Adrenal gland (tissue), 12 donors: ENCODE data around the gene TMEM250. TPM values are rescaled to one million over a fixed set of nuclear protein-coding genes. Genes with fewer than 3 reads are reported as not detected.

ENCODE experiments used
- DNase-seq, 7 donors: peaks; one replicate each; pipeline ENCODE4 v3.0.0-alpha.2; 2019 to 2020
- H3K27ac ChIP-seq, 5 donors: fragments of 200-600 bp; sonication (generic) in 4 of 5; 1 replicate in 3 of 5; 2 replicates in 2 of 5; pipeline versions ENCODE4 v1.5.1 to v1.8.0; 2016 to 2020; ENCODE audit warnings: mild to moderate bottlenecking in 1 of 5
- H3K27me3 ChIP-seq: fragments of 200-600 bp; 2 replicates; pipeline ENCODE4 v1.8.0; 2021
- H3K36me3 ChIP-seq, 2 donors: fragments of 200-600 bp; replicated peaks in 1 of 2; 1 replicate in 1 of 2; 2 replicates in 1 of 2; pipeline versions ENCODE4 v1.5.1 to v1.8.0; 2018 to 2022
- H3K4me1 ChIP-seq, 2 donors: fragments of 200-600 bp; replicated peaks in 1 of 2; 1 replicate in 1 of 2; 2 replicates in 1 of 2; pipeline versions ENCODE4 v1.5.1 to v1.8.0; 2018 to 2021
- H3K4me3 ChIP-seq, 4 donors: fragments of 200-600 bp; sonication (generic) in 3 of 4; one replicate each; pipeline ENCODE4 v1.5.1; 2016 to 2018
- H3K9me3 ChIP-seq, 3 donors: fragments of 200-600 bp; sonication (generic) in 1 of 3; replicated peaks in 1 of 3; 1 replicate in 2 of 3; 2 replicates in 1 of 3; pipeline versions ENCODE4 v1.5.1 to v1.8.0; 2016 to 2021
- POLR2A ChIP-seq, 2 donors: fragments of 450-650 bp; IDR thresholded peaks; one replicate each; pipeline ENCODE4 v1.6.1; 2017; ENCODE audit warnings: antibody characterized with exemption in 2 of 2, mild to moderate bottlenecking in 2 of 2, moderate library complexity in 1 of 2
- WGBS, 4 donors: extraction: QIAGEN DNeasy Blood & Tissue Kit in 2 of 4; methylation state at CpG; one replicate each; pipeline versions ENCODE4 v1.1.5 to v1.1.7; 2013 to 2017; 5-methylcytosine and 5-hydroxymethylcytosine counted together
- intact Hi-C, 2 donors: fragments of 100-400 bp; cut with DNase I; formaldehyde crosslinking; loops; one replicate each; pipeline versions ENCODE4 v1.14.1 to v1.15.0; 2022 to 2023
- polyA plus RNA-seq, 3 donors: library from polyadenylated mRNA; stranded (reverse); fragments of 200-250 nt in 2 of 3; fragments of 350-450 nt in 1 of 3; fragmentation: Illumina TruSeq in 1 of 3; extraction: RNeasy Lipid Tissue Mini Kit (QIAGEN cat#74804) in 1 of 3; gene quantifications; one replicate each; pipeline ENCODE4 v1.2.3, GENCODE V29; 2013 to 2014
- total RNA-seq, 9 donors: library from RNA; depleted of rRNA in 4 of 9; stranded (reverse); fragments of >200 nt in 4 of 9; fragments of 120-200 nt in 1 of 9; fragmentation: NEBNext Ultra II Directional in 1 of 9; extraction: Animal tissue kit (Norgen Biotek cat#: 25700) in 1 of 9; gene quantifications; one replicate each; pipeline versions ENCODE4 v1.1.0 to v1.2.4, GENCODE V29; 2013 to 2023
- TF ChIP-seq, protein P1 (sequence below), 6 experiments: fragments of 450-650 bp in 4 of 6; fragments of 200-600 bp in 2 of 6; sonication (generic) in 1 of 6; IDR thresholded peaks; 1 replicate in 5 of 6; 2 replicates in 1 of 6; pipeline versions ENCODE4 v1.5.1 to v1.8.0; 2016 to 2021; ENCODE audit warnings: antibody characterized with exemption in 6 of 6, mild to moderate bottlenecking in 2 of 6, moderate library complexity in 1 of 6
- donor health status: healthy with polysubstance abuse.
- donor health status: Bipolar disorder and iron deficiency.
- donor health status: DM: yes; HTN: yes; CAD: no.
- donor health status: DM: no; HTN: no; CAD: no.
- donor health status: DM: no; HTN: no; CAD: no.
- donor health status: DM: yes; HTN: yes; CAD: no.

Gene TMEM250
- total and polyA plus RNA-seq, 12 donors, result 5.2 to 47.2 (median 28.0) TPM

DNA sequence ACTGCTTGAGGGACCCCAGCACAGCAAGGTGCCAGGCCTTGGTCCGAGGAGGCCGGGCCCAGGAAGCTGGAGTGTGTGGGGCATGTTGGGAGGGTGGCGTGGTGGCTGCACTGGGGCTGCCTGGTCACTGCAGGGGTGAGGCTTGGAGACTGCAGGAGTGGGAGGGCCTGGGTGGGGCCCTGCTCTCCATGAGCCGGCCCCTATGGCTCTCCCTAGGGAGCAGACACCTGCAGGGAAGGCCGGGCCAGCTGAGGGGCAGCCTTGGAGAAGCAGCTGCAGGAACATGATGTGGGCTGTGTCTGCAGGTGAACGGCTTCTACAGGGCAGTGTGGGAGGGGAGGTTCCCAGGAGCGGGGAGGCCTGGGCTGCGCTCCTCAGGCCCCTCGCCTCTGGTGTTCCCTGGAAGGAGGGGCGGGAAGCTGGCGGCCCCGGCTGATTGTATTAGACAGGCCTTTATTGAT lies 41.7 kb upstream of the TMEM250 start:
- 73 to 96% (median 82%) methylated on average over 4 to 12 of the region's 12 CpGs for WGBS, 4 donors
- no peaks in the 10 kb centered on the region for H3K4me1 ChIP-seq
- no peak overlapping the region for H3K27ac ChIP-seq
- DNase-seq, result no peak
- no peak for TF ChIP-seq POLR2A (IDR thresholded peaks at IDR 0.05)
- TF ChIP-seq, protein P1, sequence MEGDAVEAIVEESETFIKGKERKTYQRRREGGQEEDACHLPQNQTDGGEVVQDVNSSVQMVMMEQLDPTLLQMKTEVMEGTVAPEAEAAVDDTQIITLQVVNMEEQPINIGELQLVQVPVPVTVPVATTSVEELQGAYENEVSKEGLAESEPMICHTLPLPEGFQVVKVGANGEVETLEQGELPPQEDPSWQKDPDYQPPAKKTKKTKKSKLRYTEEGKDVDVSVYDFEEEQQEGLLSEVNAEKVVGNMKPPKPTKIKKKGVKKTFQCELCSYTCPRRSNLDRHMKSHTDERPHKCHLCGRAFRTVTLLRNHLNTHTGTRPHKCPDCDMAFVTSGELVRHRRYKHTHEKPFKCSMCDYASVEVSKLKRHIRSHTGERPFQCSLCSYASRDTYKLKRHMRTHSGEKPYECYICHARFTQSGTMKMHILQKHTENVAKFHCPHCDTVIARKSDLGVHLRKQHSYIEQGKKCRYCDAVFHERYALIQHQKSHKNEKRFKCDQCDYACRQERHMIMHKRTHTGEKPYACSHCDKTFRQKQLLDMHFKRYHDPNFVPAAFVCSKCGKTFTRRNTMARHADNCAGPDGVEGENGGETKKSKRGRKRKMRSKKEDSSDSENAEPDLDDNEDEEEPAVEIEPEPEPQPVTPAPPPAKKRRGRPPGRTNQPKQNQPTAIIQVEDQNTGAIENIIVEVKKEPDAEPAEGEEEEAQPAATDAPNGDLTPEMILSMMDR (IDR thresholded peaks at IDR 0.05), result no peak
- H3K4me3 ChIP-seq, result no peak overlapping the region
- intact Hi-C loops, result no loop called here
- no peaks in the 10 kb centered on the region for H3K36me3 ChIP-seq
- peaks cover 17% of the 10 kb centered on the region for H3K27me3 ChIP-seq
- no peaks in the 10 kb centered on the region for H3K9me3 ChIP-seq

DNA sequence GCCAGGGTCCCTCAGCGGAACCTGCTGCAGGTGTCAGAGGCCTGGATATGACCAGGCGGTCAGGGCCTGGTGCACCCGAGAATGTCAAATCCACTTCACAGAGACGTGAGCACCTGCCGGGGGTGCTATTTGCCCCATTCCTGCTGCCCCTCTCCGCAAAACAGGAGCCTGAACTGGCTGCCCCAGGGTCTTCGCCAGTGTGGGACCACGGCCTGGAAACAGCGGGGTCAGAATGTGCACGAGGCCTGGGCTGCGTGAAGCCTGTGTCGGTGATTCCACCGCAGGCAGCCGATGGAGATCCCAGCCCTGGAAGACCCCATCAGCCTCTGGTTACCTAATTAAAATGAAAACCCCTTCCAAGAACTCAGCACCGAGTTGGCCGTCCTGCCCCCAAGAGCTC lies 41.2 kb upstream of the TMEM250 start:
- intact Hi-C loops, result no loop called here
- no peak for DNase-seq
- H3K36me3 ChIP-seq, result no peaks in the 10 kb centered on the region
- H3K4me1 ChIP-seq, result no peaks in the 10 kb centered on the region
- 85 to 89% (median 88%) methylated on average over 12 to 16 of the region's 16 CpGs for WGBS, 4 donors
- no peak overlapping the region for H3K27ac ChIP-seq
- peaks cover 22% of the 10 kb centered on the region for H3K27me3 ChIP-seq
- no peak for TF ChIP-seq POLR2A (IDR thresholded peaks at IDR 0.05)
- TF ChIP-seq, protein P1 (IDR thresholded peaks at IDR 0.05), result no peak
- H3K9me3 ChIP-seq, result no peaks in the 10 kb centered on the region
- no peak overlapping the region for H3K4me3 ChIP-seq

DNA sequence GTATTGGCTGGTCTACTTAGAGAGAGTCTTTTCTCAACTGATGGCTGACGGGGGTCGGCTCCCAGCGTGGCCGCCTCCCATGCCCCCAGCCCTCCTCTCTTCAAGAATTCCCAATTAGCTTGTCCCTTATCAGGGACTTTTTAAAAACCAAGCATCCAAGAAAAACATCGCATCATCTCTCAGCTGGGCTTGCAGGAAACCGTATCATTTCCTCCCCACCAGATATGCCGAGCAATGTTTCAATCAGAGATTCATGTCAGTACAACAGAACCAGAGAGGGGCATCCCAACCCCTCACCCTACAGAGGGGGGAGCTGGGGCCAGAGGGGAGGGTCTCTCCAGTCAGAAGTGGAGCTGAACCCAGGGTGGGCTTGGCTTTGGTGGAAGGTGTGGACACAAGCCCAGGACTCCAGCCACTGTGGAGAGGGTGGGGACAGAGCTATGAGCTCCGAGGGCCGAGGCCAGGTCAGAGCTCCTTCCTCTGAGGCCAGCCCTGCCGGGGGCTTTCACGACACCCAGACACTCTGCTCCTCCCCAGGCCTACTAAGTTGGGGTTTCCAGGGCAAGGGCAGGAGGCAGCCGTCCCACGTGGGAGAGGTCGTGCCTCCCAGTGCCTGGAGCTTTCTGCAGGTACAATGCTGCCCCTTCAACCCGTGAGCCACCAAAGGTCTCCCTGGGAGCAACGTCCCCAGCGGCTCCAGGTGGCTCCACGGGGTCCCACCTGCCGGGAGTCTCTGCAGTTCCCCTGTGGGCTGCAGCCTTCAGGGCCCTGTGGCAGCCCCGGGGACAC lies 39.0 kb upstream of the TMEM250 start:
- Histone ChIP-seq H3K27me3 (peaks cover 24% of the 10 kb centered on the region), H3K4me1 (no peaks in the 10 kb centered on the region), H3K9me3 (no peaks in the 10 kb centered on the region), H3K36me3 (no peaks in the 10 kb centered on the region), H3K4me3 (no peak overlapping the region), H3K27ac (no peak overlapping the region)
- 53 to 63% (median 59%) methylated on average over 7 to 20 of the region's 20 CpGs for WGBS, 4 donors
- intact Hi-C loops, result no loop called here
- DNase-seq, result no peak
- no peak for TF ChIP-seq POLR2A (IDR thresholded peaks at IDR 0.05)
- TF ChIP-seq, protein P1 (IDR thresholded peaks at IDR 0.05), result no peak

DNA sequence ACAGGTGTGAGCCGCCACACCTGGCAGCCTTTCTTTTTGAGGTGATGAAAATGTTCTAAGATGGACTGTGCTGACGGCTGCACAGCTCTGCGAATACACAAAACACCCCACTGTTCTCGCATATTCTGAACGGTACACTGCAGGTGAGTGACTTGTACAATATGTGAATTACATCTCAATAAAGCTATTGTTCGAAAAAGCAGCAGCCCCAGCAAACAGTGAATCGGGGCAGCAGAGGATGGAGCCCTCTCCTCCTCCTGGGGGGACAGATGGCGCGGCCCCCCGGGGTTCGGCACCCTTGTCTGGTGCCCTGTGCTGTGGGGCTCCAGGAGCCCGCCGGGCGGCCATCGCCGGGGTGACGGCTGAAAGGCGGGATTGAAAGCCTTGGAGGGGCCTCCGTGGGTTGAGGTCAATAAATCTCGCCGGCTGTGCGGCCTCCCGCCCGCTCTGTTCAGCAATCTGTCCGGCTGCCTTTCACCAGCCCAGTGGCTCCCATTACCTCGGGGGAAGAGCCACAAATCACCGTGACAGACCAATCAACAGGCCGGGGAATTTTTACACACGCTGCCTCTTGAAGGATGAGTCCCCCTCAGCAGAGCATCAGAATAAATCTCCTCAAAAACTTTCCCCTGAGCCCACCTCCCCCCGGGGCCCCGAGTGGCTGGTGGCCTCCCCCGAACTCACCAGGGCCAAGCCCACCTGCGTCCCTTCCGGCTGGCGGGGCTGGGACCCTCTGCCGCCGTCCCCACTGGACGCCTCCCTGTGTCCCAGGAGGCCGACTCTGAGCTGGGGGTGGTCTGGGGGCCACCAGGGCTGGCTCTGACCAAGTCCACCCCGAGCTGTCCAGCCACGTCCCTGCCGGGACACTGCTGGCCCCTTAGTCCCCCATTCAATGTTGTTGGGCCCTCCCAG lies 37.8 kb upstream of the TMEM250 start:
- peaks cover 24% of the 10 kb centered on the region for H3K27me3 ChIP-seq
- H3K4me3 ChIP-seq, result no peak overlapping the region
- H3K27ac ChIP-seq, result no peak overlapping the region
- 25 to 47% (median 42%) methylated on average over 19 to 42 of the region's 42 CpGs for WGBS, 4 donors
- TF ChIP-seq POLR2A (IDR thresholded peaks at IDR 0.05), result no peak
- TF ChIP-seq, protein P1 (IDR thresholded peaks at IDR 0.05), result no peak
- H3K9me3 ChIP-seq, result no peaks in the 10 kb centered on the region
- no peaks in the 10 kb centered on the region for H3K4me1 ChIP-seq
- DNase-seq, result no peak
- intact Hi-C loops, result no loop called here
- H3K36me3 ChIP-seq, result no peaks in the 10 kb centered on the region
